Measurements from ENCODE around the gene DBH.

Gene DBH

DNA sequence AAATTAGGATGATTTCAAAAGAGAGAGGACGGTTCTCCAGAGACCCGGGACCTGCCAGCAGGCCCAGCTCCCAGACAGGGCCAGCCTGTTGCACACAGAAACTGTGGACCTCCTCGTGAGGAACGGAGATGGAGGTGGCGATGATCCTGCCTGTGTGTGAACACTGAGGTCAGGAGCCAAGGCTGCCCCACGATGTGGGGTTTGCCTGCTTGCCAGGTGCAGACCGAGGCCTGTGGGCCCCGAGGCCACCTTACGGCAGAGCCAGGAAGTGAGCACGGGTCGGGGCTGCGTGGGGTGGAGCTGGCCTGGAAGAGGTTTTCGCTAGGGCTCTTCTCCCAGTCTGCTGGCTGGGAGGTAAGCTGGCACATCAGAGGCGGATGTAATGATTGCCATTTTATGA, 31.3 kb upstream of the DBH start:
- DNase-seq (ENCODE audit: low read depth), result no peak

DNA sequence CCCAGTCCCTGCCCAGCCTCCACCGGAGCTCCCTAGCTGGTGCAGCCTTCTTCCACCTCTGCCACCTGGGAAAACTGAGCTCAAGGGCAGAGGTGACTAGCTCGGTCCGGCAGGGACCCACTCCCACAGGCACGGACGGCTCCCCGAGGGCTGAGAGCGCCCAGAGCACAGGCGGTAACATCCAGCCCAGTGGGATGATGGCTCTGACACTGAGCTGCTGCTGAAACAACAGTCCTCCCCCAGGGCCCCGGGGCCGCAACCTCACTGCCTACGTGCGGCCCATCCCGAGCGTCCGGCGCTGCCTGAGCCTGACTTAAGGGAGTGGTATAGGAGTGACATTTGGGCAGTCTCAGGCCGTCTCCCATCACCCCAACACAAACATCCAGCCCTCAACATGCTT, 30.7 kb upstream of the DBH start:
- DNase-seq (ENCODE audit: low read depth), result no peak

DNA sequence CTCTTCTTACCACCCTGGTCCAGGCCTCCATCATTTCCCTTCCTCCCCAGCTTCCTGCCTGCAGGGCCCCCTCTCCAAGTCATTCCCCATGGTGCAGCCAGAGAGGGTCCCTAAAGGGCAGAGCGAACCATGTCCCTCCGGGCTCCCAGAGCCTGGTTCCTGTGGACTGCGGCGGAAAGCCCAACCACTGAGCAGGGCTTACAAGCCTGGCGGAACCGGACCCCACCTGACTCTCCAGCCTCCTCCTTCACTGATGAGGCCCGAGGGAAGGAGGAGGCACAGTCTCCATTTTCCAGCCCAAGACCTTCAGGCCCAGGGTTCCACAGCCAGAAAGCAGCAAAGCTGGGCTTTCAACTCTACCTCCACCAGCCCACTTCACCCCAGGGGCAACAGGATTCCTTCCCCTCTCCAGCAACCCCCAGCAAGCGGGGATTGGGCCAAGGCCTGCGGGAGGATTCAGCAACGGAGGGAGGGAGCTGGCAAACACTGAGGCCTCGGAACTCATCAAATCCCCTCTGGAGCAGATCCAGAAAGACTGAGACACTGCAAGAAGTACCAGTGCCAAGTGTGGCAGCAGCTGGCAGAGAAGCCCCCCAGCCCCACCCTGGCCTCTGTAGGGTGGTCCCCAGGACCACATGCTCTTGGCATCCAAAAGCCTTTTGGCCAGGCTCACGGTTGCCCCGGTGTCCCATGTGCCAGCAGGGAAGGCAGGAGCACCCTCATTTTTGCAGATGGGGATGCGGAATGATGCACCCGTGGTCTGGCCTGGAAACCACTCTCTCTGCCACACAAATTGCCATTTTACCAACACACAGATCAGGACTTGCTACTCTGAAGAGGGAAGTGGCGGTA, 30.1 kb upstream of the DBH start:
- DNase-seq (ENCODE audit: low read depth), result no peak

DNA sequence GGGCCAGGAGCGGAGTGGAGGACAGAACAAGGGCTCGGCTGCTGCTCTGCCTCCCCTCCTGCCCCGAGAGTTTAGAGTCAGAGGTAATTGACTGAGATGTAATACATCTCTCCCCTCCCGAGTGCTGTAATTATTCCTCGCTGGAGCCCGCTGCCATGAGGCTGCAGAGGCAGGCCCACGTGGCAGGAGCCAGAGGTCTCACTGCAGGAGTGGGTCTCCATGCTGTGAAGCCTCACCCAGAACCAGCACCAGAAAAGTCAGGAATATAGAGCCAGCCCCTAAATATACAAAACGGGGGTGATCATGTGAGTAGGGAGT, 29.5 kb upstream of the DBH start:
- DNase-seq (ENCODE audit: low read depth), result no peak

DNA sequence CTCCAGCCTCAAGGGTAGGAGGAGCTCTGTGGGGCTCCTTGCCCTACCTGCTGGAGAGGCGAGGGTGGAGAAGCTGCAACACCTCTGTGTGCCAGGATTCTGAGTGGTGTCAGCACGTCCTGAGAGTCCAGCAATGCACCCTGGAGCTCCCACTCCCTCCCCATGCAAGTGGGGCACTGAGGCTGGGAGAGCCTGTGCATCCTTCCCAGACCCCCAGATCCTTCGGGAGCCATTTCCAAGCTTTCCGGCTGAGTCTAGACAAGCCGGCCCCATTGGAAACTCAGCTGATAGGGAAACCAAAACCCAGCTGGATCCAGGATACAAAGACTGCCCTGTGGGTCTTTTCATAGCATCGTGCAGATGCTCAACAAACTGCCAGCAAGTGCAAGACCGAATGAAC, 28.8 kb upstream of the DBH start:
- DNase-seq (ENCODE audit: low read depth), result no peak

DNA sequence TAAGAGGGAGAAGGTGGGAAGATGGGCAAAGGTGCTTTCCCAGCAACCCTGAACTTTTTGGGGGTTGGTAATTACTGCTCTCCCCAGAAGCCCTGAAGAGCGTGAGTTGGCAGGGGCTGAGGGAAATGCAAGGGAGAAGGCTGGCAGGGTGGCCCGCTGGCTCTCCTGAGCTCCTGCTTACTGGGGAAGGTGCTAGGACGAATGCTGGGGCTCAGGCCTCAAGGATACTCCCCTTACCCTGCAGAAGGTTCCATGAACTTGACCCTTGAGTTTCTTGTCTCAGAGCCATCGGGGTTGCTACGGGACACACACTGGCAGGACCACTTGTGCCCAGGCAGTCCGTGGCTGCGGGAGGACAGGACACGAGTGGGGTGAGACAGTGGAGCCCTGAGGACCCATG, 28.2 kb upstream of the DBH start:
- DNase-seq (ENCODE audit: low read depth), result no peak

DNA sequence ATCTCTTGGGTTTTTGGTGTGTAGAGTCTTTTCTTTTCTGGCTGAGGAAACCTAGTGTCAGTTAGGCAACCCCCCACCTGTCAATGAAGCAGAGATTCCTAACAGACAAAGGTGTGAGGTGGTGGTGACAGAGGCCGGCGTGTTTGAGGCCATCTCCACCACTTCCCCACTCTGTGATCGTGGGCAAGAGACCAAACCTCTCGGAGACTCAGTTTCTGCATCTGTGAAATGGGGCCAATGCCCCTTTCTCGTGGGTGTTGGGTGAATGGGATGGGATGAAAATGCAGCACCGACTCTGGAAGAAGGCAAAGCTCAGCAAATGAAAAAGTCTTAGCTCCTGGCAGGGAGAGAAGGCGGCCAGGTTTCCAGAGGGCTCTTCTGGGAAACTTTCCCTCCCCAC, 27.8 kb upstream of the DBH start:
- DNase-seq (ENCODE audit: low read depth), result no peak

DNA sequence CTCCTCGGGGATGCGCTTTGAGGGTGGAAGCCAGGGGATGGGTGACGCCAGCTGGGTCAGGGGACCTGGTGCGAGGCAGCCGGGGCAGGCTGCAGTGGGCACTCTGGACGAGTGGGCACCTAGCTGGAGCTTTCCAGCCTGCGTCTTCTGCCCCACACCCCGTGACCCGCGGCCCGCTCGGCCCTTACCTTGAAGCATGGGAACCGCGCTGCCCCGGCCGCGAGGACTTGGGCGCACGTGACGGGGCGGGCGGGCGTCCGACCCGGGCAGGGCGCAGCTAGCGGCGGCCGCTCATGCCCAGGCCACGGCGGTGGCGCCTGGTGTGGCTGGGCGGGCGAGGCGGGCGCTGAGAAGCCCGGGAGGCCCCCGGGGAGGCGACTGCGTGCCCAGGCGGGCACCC, 27.3 kb upstream of the DBH start:
- no peak for DNase-seq (ENCODE audit: low read depth)

DNA sequence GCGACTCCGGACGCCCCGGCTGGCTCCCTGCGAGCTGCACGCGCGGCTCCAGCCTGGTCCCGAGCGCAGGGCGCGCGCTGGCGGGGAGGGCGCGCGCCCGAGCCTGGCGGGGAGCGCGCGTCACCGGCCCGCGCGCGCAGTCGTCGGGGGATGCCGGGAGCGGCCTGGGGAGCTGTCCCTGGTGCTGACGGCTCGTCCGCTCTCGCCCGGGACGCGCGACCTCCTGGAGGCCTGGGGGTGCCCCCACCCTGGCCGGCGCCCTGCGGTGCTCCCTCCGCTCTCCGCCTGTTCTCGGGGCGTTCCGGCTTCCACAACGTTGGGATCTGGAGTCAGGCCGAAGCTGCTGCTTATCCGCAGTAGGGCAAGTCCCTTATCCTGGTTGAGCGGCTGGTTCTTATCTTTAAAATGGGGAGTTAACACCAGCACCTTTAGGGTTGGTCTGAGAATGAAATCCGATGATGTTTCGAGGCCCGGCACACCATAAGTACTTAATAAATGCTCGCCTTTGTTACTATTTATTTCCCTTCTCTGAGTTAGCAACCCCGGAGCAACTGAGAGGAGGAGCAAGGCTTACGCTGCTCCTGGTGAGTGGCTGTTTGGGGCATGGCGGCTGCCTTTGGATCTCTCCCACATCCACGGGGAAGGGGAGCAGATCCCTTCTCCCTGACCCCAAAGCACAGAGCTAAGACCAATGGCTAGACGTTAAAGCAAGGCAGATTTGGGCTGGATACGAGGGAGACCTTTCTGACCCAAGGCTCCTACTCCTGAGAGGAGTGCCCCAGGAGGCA, 26.7 kb upstream of the DBH start, which contains the start of gene FAM163B:
FAM163B (minus strand) TSS at position 79 of the 788 bp plus-strand sequence. CDS start 29,166 bp downstream, outside the sequence.
- no peak for DNase-seq (ENCODE audit: low read depth)

DNA sequence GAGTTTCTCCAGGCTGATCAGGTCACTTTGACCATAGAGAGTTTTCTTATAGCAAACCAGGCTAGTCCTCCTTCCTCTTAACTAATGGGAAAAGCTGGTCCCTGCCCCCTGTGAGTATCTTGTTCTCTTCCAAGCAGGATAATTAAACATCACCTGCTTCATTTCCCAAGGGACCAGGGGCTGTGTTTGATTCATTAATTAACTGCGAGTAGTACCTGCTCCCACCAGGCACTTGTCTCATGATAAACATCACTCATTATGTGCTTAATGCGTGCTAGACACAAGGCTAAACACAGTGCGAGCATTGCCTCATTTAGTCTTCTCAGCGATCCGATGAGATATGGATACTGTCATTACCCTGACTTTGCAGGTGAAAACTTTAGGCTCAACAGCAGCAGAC, 25.3 kb upstream of the DBH start:
- no peak for DNase-seq (ENCODE audit: low read depth)

DNA sequence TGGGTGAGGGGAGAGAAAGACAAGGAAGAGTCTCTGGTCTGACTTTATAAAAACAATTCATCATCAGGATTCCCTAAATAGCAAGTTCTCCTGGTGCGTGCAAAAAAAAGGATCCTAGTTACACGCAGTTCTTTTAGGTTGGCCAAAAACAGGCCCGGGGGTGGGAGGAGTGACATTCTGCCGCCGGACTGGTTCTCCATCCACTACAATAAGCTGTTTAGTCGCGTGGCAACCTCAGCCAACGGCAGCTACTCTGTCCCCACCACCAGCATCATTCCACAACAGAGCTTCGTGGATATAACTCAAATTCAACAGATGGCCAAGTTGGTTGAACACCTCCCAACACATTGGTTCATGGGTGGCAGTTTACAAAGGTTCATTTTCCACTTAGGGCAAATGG, 24.1 kb upstream of the DBH start:
- no peak for DNase-seq (ENCODE audit: low read depth)

DNA sequence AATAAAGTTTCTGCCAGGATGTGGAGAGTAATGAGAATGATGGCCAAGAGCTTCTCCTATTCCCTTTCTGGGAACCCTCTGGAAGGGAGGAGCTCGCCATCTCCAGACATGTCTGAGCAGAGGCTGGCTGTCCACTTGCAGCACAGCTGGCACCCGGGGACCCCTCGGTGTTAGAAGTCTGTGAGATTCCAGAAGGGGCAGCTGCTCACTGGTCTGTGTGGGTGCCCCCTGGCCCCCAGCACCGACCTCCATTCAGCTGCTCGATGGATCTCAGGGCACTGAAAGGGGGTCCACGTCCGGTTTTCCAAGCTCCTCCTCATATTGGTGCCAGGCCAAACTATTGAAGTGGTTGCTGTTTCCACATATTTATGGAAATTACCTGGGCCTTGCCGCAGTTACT, 23.3 kb upstream of the DBH start:
- DNase-seq (ENCODE audit: low read depth), result no peak

DNA sequence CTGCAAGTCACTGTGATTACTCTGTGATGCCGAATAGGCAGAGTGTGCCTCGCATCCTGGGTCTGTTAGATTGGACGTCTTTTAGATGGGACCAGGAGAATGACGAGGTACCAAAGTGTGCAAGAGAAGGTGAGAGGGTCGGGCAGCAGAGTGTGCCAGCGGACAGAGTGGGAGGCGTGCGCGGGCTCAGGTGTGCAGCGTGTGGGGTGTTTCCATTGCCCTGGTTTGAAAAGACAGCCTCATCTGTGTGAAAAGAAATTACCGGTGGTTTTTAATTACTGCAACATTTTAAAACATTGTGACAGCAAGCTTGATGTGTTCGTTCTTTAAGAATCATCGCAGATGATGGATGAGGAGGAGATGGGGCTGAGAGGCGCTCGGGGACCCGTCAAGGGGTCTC, 22.7 kb upstream of the DBH start:
- DNase-seq (ENCODE audit: low read depth), result no peak

DNA sequence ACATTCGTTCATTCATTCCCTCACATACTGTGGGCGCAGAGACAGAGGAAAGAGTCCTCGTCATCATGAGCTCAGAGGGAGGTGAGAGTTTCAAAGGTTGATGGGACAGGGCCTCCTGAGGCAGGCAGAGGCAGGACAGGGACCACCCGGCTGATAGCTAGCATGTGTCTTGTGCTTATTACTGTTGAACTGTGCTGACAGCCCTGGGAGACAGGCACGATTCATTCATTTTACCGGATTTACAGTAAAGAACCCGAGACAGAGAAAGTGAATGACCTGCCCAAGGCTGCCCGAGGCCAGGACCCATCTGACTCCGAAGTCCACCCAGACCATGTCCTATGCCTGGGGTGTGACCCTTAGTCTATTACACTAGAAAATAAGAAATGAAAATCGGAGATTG, 22.1 kb upstream of the DBH start:
- no peak for DNase-seq (ENCODE audit: low read depth)

DNA sequence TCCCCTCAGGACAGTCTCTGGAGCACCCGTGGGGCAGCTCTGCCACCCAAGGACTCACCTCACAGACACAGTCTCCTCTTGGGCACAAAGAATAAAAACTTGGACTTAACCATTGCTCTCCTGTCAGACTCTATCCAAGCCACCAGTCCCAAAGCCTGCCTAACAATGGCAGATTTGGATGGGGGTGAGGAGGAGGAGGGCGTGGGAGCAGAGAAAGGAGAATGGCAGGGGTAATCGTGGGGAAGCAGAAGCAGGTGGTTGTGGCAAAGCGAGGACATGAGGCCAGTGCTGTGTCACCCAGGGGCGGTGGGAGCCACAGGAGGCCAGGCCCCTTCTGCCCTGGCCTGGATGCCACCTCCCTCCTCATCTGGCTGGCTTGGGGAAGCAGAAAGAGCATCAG, 21.5 kb upstream of the DBH start:
- no peak for DNase-seq (ENCODE audit: low read depth)

DNA sequence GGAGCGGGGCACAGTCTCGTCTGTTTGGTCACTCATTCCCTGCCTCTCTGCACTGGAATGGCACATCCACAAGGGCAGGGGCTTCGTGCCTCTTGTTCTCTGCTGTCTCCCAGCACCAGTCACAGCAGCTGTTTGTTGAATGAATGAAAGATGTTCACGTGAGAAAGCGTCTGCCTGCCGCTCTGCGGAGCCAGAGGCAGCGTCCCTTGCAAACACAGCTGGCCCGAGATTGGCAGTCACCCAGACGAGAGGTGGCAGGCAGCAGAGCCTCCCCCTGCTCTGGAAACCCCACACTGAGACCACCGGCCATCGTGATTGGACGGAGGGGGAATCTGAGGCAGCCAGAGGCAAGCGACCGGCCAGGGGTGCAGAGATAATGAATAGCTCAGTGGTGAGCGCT, 21.0 kb upstream of the DBH start:
- DNase-seq (ENCODE audit: low read depth), result no peak

DNA sequence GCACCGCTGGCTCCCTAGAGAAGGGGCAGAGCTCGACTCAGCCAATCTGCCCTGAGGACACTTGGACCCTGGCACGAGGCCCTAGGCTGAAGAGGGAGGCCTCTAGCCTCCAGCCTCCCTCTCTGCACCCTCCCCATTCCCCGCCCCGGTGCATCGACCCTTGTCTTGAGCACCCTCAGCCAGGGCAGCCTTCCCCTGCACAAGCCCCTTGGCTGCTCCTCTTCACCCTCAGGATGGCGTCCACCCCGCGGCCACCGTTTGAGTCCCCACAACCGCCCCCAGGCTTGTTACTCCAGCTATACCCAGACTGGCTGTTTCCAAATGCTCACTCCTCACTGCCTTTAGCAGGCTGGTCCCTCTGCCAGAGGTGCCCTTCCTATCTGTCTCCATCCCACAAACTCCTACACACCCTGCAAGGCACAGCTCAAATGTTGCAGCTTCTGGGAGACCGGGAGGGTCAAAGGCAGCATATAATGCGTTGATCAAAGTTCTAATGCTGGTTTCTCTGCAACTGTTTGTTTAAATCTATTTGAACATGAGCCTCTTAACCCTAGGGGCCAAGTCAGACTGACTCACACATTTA, 20.5 kb upstream of the DBH start:
- no peak for DNase-seq (ENCODE audit: low read depth)

DNA sequence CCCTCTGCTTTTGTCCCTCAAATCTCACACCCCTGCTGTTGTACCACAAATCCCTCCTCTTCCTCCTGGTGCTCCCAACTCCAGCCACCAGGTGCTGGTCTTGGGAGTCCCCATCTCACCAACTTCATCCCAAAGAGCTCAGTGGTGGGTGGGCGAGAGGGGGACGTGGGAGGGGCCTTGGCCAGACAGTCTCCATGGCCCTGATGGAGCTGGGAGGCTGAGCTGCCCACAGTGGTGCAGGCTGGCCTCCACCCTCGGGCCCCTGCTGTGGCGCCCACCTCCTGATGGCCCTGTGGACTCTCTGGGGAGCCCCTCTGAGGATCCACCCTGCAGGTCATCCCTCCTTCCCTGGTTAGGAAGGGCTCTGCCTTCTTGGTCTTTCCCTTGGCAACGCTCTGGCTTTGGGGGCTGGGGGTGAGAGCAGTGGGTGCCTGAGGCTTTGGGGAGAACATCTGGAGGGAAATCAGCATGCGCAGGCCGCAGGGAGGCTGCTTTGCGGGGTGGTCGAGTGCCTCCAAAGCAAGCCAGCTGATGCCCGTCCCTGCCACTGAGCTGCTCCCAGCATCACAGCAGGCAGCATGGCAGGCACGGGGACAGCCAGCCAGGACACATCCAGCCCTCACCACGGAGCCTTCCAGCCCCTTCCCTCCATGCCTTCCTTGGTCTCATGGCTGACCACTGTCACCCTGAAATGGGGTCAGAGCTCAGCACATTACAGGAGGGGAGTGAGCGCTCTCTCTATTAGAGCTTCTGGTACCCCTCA, 19.3 kb upstream of the DBH start:
- DNase-seq (ENCODE audit: low read depth), result no peak

DNA sequence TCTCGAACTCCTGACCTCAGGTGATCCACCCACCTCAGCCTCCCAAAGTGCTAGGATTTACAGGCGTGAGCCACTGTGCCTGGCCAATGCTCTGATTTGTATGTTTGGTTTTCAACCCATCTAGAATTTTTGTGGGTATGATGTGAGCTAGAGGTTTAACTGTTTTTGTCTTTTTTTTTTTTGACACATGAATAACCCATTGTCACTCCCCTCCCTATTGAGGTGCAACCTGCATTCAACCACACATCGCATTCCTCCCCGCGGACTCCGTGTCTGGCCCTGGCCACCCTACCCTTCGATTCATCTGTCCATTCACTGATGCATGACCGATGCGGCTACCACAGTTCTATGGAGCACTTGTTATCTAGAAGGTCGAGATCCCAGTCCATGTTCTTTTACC, 17.4 kb upstream of the DBH start:
- no peak for DNase-seq (ENCODE audit: low read depth)

DNA sequence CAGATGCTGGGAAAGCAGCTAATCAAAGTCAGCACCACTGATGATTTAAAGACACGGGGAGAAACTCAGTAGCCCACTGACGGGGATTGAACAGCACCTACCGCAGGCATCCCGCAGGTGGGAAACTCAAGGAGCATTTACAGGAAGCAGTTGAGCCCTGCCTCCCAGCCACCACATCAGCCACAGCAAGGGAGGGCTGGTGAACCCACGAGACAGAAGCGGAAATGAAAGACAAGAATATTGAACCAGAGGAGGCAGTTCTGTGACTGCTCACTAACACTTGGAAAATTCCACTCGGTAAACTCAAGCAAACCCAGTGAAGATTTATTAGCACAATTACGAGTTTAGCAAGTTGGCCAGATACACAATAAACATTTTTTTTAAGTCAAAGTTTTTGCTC, 16.4 kb upstream of the DBH start:
- no peak for DNase-seq (ENCODE audit: low read depth)

DNA sequence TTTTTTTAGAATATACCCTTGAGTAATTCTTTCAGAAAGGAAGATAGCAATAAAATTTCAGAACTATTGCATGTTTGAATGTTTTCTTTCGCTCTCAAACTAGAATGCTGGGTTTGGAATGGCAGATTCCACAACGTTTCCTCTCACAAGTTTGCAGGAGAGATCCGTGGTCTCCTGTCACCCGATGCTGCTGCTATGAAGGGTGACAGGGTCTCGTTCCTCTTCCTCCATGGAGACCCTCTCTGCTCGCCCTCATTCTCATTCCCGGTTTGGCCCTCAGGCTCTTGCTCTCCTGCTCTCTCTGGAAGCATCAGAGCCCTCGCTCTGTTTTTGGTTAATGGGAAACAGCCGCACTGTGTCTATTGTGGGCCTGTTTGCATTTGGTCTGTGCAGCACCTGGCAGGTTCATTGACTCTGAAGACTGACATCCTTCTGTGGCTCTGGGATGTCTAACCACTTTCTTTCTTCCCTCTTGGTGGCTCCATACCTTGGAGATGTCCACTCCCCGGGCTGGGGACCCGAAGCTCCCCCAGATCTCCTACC, 14.4 kb upstream of the DBH start:
- no peak for DNase-seq (ENCODE audit: low read depth)

DNA sequence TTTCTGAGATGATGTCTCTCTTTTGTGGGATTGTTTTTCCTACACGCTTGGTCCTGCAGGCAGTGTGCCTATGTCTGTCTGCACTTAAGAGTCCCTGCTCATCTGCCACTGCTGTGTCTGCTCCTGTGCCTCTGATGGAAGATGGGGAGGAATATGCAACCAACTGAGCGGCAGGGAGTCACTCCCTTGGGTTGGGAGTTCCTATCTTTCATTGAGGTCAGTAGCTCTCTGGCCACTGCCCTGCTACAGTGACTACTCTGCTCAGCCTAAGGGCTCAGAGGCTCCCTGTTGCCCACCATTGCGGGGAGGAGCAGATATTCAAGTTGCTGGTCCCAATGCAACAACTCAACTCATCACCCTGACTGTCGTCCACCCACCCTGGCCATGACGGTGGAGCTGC, 13.6 kb upstream of the DBH start:
- DNase-seq (ENCODE audit: low read depth), result no peak
